Gastroesophageal sphincter (tissue), 4 donors: ENCODE results near the gene GATA5. TPM values are rescaled to one million over a fixed set of nuclear protein-coding genes. Genes with fewer than 3 reads are reported as not detected.

Experiments
- ATAC-seq: fragments of 150-250 bp; one replicate; pipeline ENCODE4 v1.9.1; 2016; ENCODE audit warnings: mild to moderate bottlenecking, moderate library complexity
- H3K27ac ChIP-seq, 4 donors: fragments of 200-600 bp; sonication (generic) in 3 of 4; 1 replicate in 3 of 4; 2 replicates in 1 of 4; pipeline ENCODE4 v1.5.1; 2016 to 2019
- H3K27me3 ChIP-seq: fragments of 200-600 bp; sonication (generic); one replicate; pipeline ENCODE4 v1.5.1; 2019
- H3K36me3 ChIP-seq, 2 donors: fragments of 200-600 bp; sonication (generic); one replicate each; pipeline ENCODE4 v1.5.1; 2019; ENCODE audit warnings: control low read depth in 1 of 2
- H3K4me1 ChIP-seq, 3 donors: fragments of 200-600 bp; sonication (generic); 1 replicate in 2 of 3; 2 replicates in 1 of 3; pipeline ENCODE4 v1.5.1; 2016 to 2019; ENCODE audit warnings: control low read depth in 2 of 3
- H3K4me3 ChIP-seq, 2 donors: fragments of 200-600 bp; sonication (generic); one replicate each; pipeline ENCODE4 v1.5.1; 2019; ENCODE audit warnings: mild to moderate bottlenecking in 1 of 2, moderate library complexity in 1 of 2
- H3K9me3 ChIP-seq, 3 donors: fragments of 200-600 bp; sonication (generic); one replicate each; pipeline ENCODE4 v1.5.1; 2017 to 2019; ENCODE audit warnings: control low read depth in 2 of 3
- EP300 ChIP-seq: sonication (generic); formaldehyde crosslinking; IDR thresholded peaks from one replicate; pipeline ENCODE4 v1.6.1; 2017; ENCODE audit warnings: antibody characterized with exemption, mild to moderate bottlenecking
- POLR2A ChIP-seq, 2 donors: fragments of 450-650 bp; IDR thresholded peaks; one replicate each; pipeline ENCODE4 v1.6.1; 2017; ENCODE audit warnings: antibody characterized with exemption in 2 of 2, mild to moderate bottlenecking in 2 of 2, moderate library complexity in 1 of 2
- POLR2AphosphoS5 ChIP-seq: sonication (generic); formaldehyde crosslinking; IDR thresholded peaks from one replicate; pipeline ENCODE4 v1.6.1; 2017; ENCODE audit warnings: antibody characterized with exemption
- WGBS, 2 donors: methylation state at CpG; one replicate each; pipeline ENCODE4 v1.1.5; 2018; ENCODE audit warnings: low coverage in 1 of 2; 5-methylcytosine and 5-hydroxymethylcytosine counted together
- total RNA-seq, 4 donors: library from RNA; depleted of rRNA; stranded (reverse); fragments of >200 nt; gene quantifications; one replicate each; pipeline ENCODE4 v1.1.0, GENCODE V29; 2016
- TF ChIP-seq, protein P1 (sequence below), 4 experiments: fragments of 200-600 bp in 2 of 4; fragments of 450-650 bp in 2 of 4; sonication (generic) in 1 of 4; IDR thresholded peaks; one replicate each; pipeline ENCODE4 v1.5.1; 2017 to 2019; ENCODE audit warnings: antibody characterized with exemption in 4 of 4, mild to moderate bottlenecking in 2 of 4, moderate library complexity in 2 of 4

Gene GATA5
- total RNA-seq, 4 donors from 2014 or later = 0.31 to 2.2 (median 1.1) TPM

DNA sequence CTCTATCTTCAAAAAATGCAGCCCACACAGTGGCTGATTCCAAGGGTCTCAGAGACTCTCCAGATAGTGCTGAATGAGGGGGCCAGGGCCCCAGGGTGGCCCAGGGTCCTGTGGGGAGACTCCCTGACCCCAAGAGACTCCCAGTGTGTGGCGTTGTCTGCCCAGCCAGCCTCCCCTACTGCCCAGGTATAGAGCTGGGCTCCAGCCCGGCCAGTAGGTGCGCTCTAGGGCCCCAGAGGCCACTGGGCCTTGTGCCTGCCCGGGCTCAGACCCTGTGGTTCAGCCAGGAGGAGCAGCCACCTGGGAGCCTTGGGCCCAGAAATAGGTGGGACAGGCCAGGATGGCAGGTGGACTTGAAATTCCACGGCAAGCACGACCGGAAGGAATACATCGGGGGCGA lies 30.3 kb upstream of the GATA5 start:
- Histone ChIP-seq H3K27me3 (no peaks in the 10 kb centered on the region), H3K4me3 (no peak overlapping the region), H3K9me3 (no peaks in the 10 kb centered on the region), H3K36me3 (no peaks in the 10 kb centered on the region), H3K4me1 (no peaks in the 10 kb centered on the region), H3K27ac (no peak overlapping the region)
- 76% methylated on average over 5 of the region's 9 CpGs; no CpG with 5 or more reads in 1 of the 2 donors for WGBS, 2 donors
- TF ChIP-seq, protein P1, sequence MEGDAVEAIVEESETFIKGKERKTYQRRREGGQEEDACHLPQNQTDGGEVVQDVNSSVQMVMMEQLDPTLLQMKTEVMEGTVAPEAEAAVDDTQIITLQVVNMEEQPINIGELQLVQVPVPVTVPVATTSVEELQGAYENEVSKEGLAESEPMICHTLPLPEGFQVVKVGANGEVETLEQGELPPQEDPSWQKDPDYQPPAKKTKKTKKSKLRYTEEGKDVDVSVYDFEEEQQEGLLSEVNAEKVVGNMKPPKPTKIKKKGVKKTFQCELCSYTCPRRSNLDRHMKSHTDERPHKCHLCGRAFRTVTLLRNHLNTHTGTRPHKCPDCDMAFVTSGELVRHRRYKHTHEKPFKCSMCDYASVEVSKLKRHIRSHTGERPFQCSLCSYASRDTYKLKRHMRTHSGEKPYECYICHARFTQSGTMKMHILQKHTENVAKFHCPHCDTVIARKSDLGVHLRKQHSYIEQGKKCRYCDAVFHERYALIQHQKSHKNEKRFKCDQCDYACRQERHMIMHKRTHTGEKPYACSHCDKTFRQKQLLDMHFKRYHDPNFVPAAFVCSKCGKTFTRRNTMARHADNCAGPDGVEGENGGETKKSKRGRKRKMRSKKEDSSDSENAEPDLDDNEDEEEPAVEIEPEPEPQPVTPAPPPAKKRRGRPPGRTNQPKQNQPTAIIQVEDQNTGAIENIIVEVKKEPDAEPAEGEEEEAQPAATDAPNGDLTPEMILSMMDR (IDR thresholded peaks at IDR 0.05) = no peak
- no peak for ATAC-seq

DNA sequence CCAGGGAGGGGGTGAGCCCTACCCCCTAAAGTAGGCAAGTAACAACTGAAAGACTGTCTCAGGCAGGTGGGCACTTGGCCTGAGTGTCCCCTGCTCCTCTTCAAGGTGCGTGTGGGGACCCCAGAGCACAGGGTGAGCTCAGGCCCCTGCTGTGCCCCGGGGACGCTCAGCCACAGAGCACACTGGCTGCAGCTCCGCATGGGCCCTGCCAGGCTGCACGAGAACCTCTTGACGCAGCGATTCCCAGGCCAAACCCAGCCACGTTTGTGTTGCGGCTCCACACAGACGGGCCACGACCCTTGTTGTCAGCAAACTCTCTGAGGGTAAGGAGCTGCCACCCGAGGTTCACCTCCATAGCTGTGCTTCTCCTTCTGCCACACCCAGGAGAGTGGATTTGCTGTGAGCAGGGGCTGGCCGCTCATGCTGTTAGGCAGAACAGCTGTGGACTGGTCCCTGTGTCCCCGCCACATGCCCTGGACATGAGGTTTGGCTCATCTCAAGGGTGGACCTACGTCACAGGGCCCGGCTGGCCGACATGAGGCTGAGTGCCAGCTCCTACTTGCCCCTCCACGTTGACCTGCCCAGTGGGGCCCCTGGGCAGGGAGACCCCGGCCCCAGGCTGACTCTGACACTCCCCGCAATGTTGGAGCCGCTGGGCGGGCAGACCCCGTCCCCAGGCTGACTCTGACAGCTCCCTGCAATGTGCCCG lies 29.7 kb upstream of the GATA5 start:
- no peak for ATAC-seq
- H3K4me1 ChIP-seq = peaks cover 0 to 1% (median 0%) of the 10 kb centered on the region in 3 donors
- no CpG with 5 or more reads among the region's 24 CpGs for WGBS, 2 donors

DNA sequence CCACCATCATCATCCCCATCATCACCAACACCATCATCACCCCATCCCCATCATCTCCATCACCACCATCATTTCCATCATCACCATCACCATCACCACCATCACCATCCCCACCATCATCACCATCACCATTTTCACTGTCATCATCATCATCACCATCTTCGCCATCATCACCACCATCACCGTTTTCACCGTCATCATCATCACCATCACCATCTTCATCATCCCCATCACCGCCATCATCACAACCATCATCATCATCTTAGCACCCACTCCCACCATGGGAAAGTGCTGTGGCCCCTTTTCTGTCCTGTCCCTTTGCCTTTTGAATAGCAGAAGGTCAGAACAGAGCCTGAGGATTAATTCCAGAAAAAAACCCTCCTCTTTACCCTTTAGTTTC lies 28.5 kb upstream of the GATA5 start:
- Histone ChIP-seq H3K36me3 (no peaks in the 10 kb centered on the region), H3K9me3 (no peaks in the 10 kb centered on the region), H3K27me3 (peaks cover 4% of the 10 kb centered on the region), H3K4me3 (no peak overlapping the region), H3K27ac (no peak overlapping the region), H3K4me1 (peaks cover 0 to 9% (median 0%) of the 10 kb centered on the region in 3 donors)
- no peak for TF ChIP-seq POLR2A (IDR thresholded peaks at IDR 0.05)
- TF ChIP-seq, protein P1 (IDR thresholded peaks at IDR 0.05) = no peak
- no peak for TF ChIP-seq EP300
- no peak for TF ChIP-seq POLR2AphosphoS5
- no peak for ATAC-seq
- 95% methylated on average over 4 of the region's 4 CpGs; no CpG with 5 or more reads in 1 of the 2 donors for WGBS, 2 donors

More for the DNA sequence above, 29.7 kb upstream of the GATA5 start:
- TF ChIP-seq POLR2A (IDR thresholded peaks at IDR 0.05) (no peak), POLR2AphosphoS5 (no peak), EP300 (no peak)
- Histone ChIP-seq H3K36me3 (no peaks in the 10 kb centered on the region), H3K4me3 (no peak overlapping the region), H3K27ac (no peak overlapping the region), H3K27me3 (no peaks in the 10 kb centered on the region), H3K9me3 (no peaks in the 10 kb centered on the region)

DNA sequence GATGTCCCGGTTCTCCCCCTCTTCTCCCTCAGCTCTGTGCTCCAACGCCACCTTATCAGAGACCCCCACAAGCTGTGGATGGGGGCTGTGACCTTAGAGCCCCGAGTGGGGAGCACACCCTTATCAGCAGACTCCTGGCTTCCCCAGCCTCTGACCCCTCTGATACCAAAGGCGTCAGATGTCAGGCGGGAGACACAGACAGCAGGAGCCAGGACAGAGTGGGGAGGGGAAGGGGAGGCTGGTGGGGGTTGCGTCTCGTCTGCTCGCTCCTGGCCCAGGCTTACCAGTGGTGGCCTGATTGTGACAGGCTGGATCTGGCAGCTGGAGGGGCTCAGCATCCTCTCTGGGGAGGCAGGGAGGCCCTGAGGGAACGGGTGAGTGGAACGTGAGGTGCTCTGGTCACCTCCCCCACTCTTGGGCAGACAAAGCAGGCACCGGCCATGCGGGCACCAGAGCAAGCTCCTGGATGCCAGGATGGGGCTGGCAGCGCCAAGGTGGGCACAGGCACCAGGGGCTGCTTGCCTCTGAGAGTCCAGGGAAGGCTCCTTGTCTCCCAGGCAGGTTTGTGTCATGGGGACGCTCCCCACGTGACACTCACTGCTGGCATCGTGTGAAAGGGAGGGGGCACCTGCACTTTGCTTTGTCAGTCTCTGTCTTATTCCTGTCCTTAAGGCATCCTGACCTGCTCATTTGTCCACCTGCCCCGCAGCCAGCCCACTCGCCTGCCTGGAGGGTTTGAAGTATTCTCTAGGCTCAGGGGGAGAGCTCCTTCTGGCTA lies 27.8 kb upstream of the GATA5 start:
- H3K4me3 ChIP-seq = no peak overlapping the region
- peaks cover 7% of the 10 kb centered on the region for H3K27me3 ChIP-seq
- no peak for TF ChIP-seq POLR2A (IDR thresholded peaks at IDR 0.05)
- no peak for TF ChIP-seq EP300
- TF ChIP-seq, protein P1 (IDR thresholded peaks at IDR 0.05) = no peak
- TF ChIP-seq POLR2AphosphoS5 = no peak
- no peak for ATAC-seq
- H3K4me1 ChIP-seq = peaks cover 0 to 9% (median 0%) of the 10 kb centered on the region in 3 donors
- no peak overlapping the region for H3K27ac ChIP-seq
- H3K9me3 ChIP-seq = no peaks in the 10 kb centered on the region
- H3K36me3 ChIP-seq = no peaks in the 10 kb centered on the region
- WGBS, 2 donors = 35 to 57% methylated on average over 1 to 4 of the region's 18 CpGs

DNA sequence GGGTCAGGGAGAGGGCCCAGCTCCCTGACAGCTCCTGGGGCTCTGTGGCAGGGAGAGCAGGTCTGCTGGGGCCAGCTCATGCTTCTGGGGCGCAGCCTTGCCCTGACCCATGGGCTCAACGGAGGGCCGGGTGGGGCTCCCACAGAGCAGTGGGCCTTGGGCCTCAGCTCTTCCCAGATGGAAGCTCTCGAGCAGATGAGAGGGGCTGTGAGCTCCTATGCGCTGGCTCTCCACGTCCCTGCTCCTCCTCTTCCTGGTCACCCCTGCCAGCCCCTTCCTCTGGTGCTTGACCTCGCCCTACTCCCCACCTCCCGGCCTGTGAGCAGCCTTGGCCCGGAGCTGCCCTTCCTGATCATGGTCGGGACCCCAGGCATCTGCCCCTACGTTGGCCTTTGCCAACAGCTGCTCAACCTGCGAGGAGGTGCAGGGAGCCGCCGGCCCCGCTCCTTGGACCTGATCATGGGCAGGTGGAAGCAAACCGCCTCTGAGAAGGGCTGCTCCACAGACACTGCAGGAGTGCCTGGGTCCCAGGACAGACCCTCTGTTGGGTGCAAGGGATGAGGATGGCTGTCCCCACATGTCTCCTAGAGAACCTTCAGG lies 26.8 kb upstream of the GATA5 start:
- H3K27ac ChIP-seq = no peak overlapping the region
- H3K9me3 ChIP-seq = no peaks in the 10 kb centered on the region
- no peaks in the 10 kb centered on the region for H3K36me3 ChIP-seq
- TF ChIP-seq, protein P1 (IDR thresholded peaks at IDR 0.05) = no peak
- no peak for TF ChIP-seq POLR2AphosphoS5
- no peak for TF ChIP-seq EP300
- no peak for TF ChIP-seq POLR2A (IDR thresholded peaks at IDR 0.05)
- WGBS, 2 donors = no CpG with 5 or more reads among the region's 16 CpGs
- H3K27me3 ChIP-seq = peaks cover 7% of the 10 kb centered on the region
- no peak for ATAC-seq
- peaks cover 0 to 9% (median 0%) of the 10 kb centered on the region in 3 donors for H3K4me1 ChIP-seq
- H3K4me3 ChIP-seq = no peak overlapping the region
